Caco-2 (cell line): ENCODE measurements around the gene IDH3B. TPM values are rescaled to one million over a fixed set of nuclear protein-coding genes. Genes with fewer than 3 reads are reported as not detected.

Source experiments
- BruUV-seq: library from RNA; stranded (reverse); fragments of 400-500 nt; replicated peaks from 2 replicates; lab custom pipeline; 2021; lab: Mats Ljungman, UMichigan
- CTCF ChIA-PET: fragments of 300-600 bp; sonication (Branson Sonifier 250); formaldehyde crosslinking; loops from one replicate; lab custom pipeline; 2022; ENCODE audit warnings: antibody characterized with exemption; lab: Charles Lee
- POLR2A ChIA-PET: fragments of 300-600 bp; sonication (Branson Sonifier 250); formaldehyde crosslinking; loops from one replicate; lab custom pipeline; 2022; ENCODE audit warnings: antibody characterized with exemption; lab: Charles Lee
- DNase-seq, 2 experiments: peaks; one replicate each; pipeline versions ENCODE4 v3.0.0 to v3.0.0-alpha.2; 2020 to 2022
- H3K27me3 ChIP-seq: replicated peaks from 2 replicates; pipeline ENCODE4 v1.6.0; 2011; ENCODE audit warnings: low read length; ENCODE audit not compliant: control insufficient read depth, insufficient read depth
- H3K36me3 ChIP-seq: 2 replicates; pipeline ENCODE4 v1.5.1; 2011; ENCODE audit warnings: low read length; ENCODE audit not compliant: control insufficient read depth, insufficient read depth
- H3K4me1 ChIP-seq: fragments of 250-450 bp; sonication (Bioruptor Pico); 2 replicates; pipeline ENCODE4 v1.5.1; 2020; ENCODE audit warnings: mild to moderate bottlenecking
- H3K4me3 ChIP-seq: 2 replicates; pipeline ENCODE4 v1.5.1; 2011; ENCODE audit warnings: low read depth, mild to moderate bottlenecking, control low read depth, low read length
- H3K9me3 ChIP-seq: fragments of 250-450 bp; sonication (Bioruptor Pico); 2 replicates; pipeline ENCODE4 v1.5.1; 2020; ENCODE audit warnings: mild to moderate bottlenecking, moderate library complexity
- H3K27ac Mint-ChIP-seq: one replicate; pipeline ENCODE4 v1.8.0; 2022; ENCODE audit warnings: mixed read lengths; ENCODE audit not compliant: unreplicated experiment
- H3K27me3 Mint-ChIP-seq: one replicate; pipeline ENCODE4 v1.8.0; 2022; ENCODE audit warnings: mixed read lengths; ENCODE audit not compliant: insufficient read depth, unreplicated experiment
- H3K36me3 Mint-ChIP-seq: one replicate; pipeline ENCODE4 v1.8.0; 2022; ENCODE audit warnings: mild to moderate bottlenecking, mixed read lengths; ENCODE audit not compliant: insufficient read depth, unreplicated experiment
- H3K4me1 Mint-ChIP-seq: one replicate; pipeline ENCODE4 v1.8.0; 2022; ENCODE audit warnings: low read depth, mixed read lengths; ENCODE audit not compliant: unreplicated experiment
- H3K4me3 Mint-ChIP-seq: one replicate; pipeline ENCODE4 v1.8.0; 2022; ENCODE audit warnings: mild to moderate bottlenecking, moderate library complexity, mixed read lengths; ENCODE audit not compliant: unreplicated experiment
- H3K9me3 Mint-ChIP-seq: one replicate; pipeline ENCODE4 v1.8.0; 2022; ENCODE audit warnings: mixed read lengths; ENCODE audit not compliant: unreplicated experiment
- CTCF ChIP-seq, 2 experiments: fragments of 200-600 bp in 1 of 2; IDR thresholded peaks; 1 replicate in 1 of 2; 2 replicates in 1 of 2; pipeline versions ENCODE4 v1.5.1 to v1.8.0; 2011 to 2022; ENCODE audit warnings: antibody characterized with exemption in 1 of 2, control low read depth in 1 of 2, inconsistent platforms in 1 of 2, low read depth in 1 of 2, low read length in 1 of 2, mild to moderate bottlenecking in 1 of 2, moderate library complexity in 1 of 2; ENCODE audit not compliant: insufficient read depth in 1 of 2, severe bottlenecking in 1 of 2, unreplicated experiment in 1 of 2
- intact Hi-C: fragments of 100-400 bp; cut with micrococcal nuclease; formaldehyde crosslinking; loops from one replicate; pipeline ENCODE4 v1.10.0; 2022; ENCODE audit not compliant: unreplicated experiment
- total RNA-seq: library from RNA; stranded (reverse); gene quantifications from 2 replicates; pipeline ENCODE4 v1.2.3, GENCODE V29; 2022

IDH3B gene
- total RNA-seq, 1 experiment from 2014 or later, result 137 TPM

GRCh38 chr20:2699775-2700413, 35.9 kb upstream of the IDH3B start:
- intact Hi-C loops, result no loop called here
- Mint-ChIP-seq H3K36me3 (no peaks in the 10 kb centered on the region), H3K9me3 (no peaks in the 10 kb centered on the region), H3K4me1 (no peaks in the 10 kb centered on the region), H3K4me3 (no peak overlapping the region), H3K27me3 (peaks cover 4% of the 10 kb centered on the region), H3K27ac (no peak overlapping the region)
- CTCF ChIA-PET, result interaction anchor here (0.6 to 0.7 kb wide), 2 partner anchors 11 to 346 kb away, joined by 3 to 9 read pairs; partner anchors contain the start of gene MRPS26
- Histone ChIP-seq H3K36me3 (no peaks in the 10 kb centered on the region), H3K9me3 (no peaks in the 10 kb centered on the region), H3K4me3 (no peak overlapping the region), H3K4me1 (no peaks in the 10 kb centered on the region), H3K27me3 (no peaks in the 10 kb centered on the region)
- no peak for DNase-seq
- no peak for TF ChIP-seq CTCF (IDR thresholded peaks at IDR 0.05; ENCODE audit: insufficient read depth in 1 of 2, low read depth in 1 of 2, low read length in 1 of 2, severe bottlenecking in 1 of 2, unreplicated experiment in 1 of 2)
- POLR2A ChIA-PET, result interaction anchor here (0.5 kb wide), 1 partner anchor 14 kb away, joined by 3 read pairs; no protein-coding TSS in a partner anchor
- BruUV-seq, result no TSS peak

GRCh38 chr20:2698912-2699311, 34.9 kb upstream of the IDH3B start:
- CTCF ChIA-PET, result no interaction called here
- Mint-ChIP-seq H3K4me1 (no peaks in the 10 kb centered on the region), H3K36me3 (no peaks in the 10 kb centered on the region), H3K27ac (no peak overlapping the region), H3K9me3 (no peaks in the 10 kb centered on the region), H3K4me3 (no peak overlapping the region), H3K27me3 (peaks cover 4% of the 10 kb centered on the region)
- intact Hi-C loops, result no loop called here
- H3K36me3 ChIP-seq, result no peaks in the 10 kb centered on the region
- no peaks in the 10 kb centered on the region for H3K4me1 ChIP-seq
- BruUV-seq, result no TSS peak
- H3K4me3 ChIP-seq, result no peak overlapping the region
- DNase-seq, result no peak
- POLR2A ChIA-PET, result no interaction called here
- H3K27me3 ChIP-seq, result no peaks in the 10 kb centered on the region
- no peaks in the 10 kb centered on the region for H3K9me3 ChIP-seq
- TF ChIP-seq CTCF (IDR thresholded peaks at IDR 0.05; ENCODE audit: insufficient read depth in 1 of 2, low read depth in 1 of 2, low read length in 1 of 2, severe bottlenecking in 1 of 2, unreplicated experiment in 1 of 2), result no peak

GRCh38 chr20:2698186-2698817, 34.3 kb upstream of the IDH3B start:
- Histone ChIP-seq H3K36me3 (no peaks in the 10 kb centered on the region), H3K27me3 (no peaks in the 10 kb centered on the region), H3K4me3 (no peak overlapping the region), H3K4me1 (no peaks in the 10 kb centered on the region), H3K9me3 (no peaks in the 10 kb centered on the region)
- Mint-ChIP-seq H3K36me3 (no peaks in the 10 kb centered on the region), H3K27ac (no peak overlapping the region), H3K4me1 (no peaks in the 10 kb centered on the region), H3K4me3 (no peak overlapping the region), H3K9me3 (no peaks in the 10 kb centered on the region), H3K27me3 (peaks cover 4% of the 10 kb centered on the region)
- no peak for TF ChIP-seq CTCF (IDR thresholded peaks at IDR 0.05; ENCODE audit: insufficient read depth in 1 of 2, low read depth in 1 of 2, low read length in 1 of 2, severe bottlenecking in 1 of 2, unreplicated experiment in 1 of 2)
- no TSS peak for BruUV-seq
- intact Hi-C loops, result no loop called here
- no peak for DNase-seq
- ChIA-PET CTCF (no interaction called here), POLR2A (no interaction called here)
